Endothelial cell of umbilical vein (primary cell): ENCODE results near the gene KCNA3.

ENCODE experiments used
- EZH2 ChIP-seq: IDR thresholded peaks from 2 replicates; pipeline ENCODE4 v1.6.1; 2012; ENCODE audit warnings: borderline replicate concordance, low read depth, mild to moderate bottlenecking, moderate library complexity, low read length, inconsistent platforms; ENCODE audit not compliant: severe bottlenecking
- FOS ChIP-seq: IDR thresholded peaks from 2 replicates; pipeline ENCODE4 v1.6.1; 2011; ENCODE audit warnings: mild to moderate bottlenecking, low read length, moderate library complexity, borderline replicate concordance; ENCODE audit not compliant: insufficient read depth
- GATA2 ChIP-seq: IDR thresholded peaks from 2 replicates; pipeline ENCODE4 v1.7.0; 2011; ENCODE audit warnings: low read depth, mild to moderate bottlenecking, moderate library complexity, mixed read lengths, low read length; ENCODE audit not compliant: insufficient read length, insufficient read depth
- MAX ChIP-seq: IDR thresholded peaks from 2 replicates; pipeline ENCODE4 v1.6.1; 2011; ENCODE audit not compliant: insufficient read depth, insufficient read length
- MYC ChIP-seq: IDR thresholded peaks from one replicate; pipeline ENCODE4 v1.6.1; 2011; ENCODE audit warnings: mild to moderate bottlenecking, low read depth, low read length
- POLR2A ChIP-seq: IDR thresholded peaks from 2 replicates; pipeline ENCODE4 v1.6.1; 2012; ENCODE audit warnings: low read depth, mild to moderate bottlenecking, control low read depth, low read length
- POLR2AphosphoS5 ChIP-seq: IDR thresholded peaks from 2 replicates; pipeline ENCODE4 v1.6.1; 2012; ENCODE audit warnings: low read depth, mild to moderate bottlenecking, control low read depth, low read length, moderate library complexity; ENCODE audit not compliant: insufficient read depth
- TF ChIP-seq, protein P1 (sequence below), 2 donors: IDR thresholded peaks; 1 replicate in 1 of 2; 2 replicates in 1 of 2; pipeline ENCODE4 v1.5.1; 2011; ENCODE audit warnings: low read length in 2 of 2, mild to moderate bottlenecking in 2 of 2, moderate library complexity in 2 of 2, control low read depth in 1 of 2, inconsistent platforms in 1 of 2, low read depth in 1 of 2; ENCODE audit not compliant: insufficient read depth in 1 of 2; ENCODE audit errors: extremely low read depth in 1 of 2

- TF ChIP-seq, protein P1, sequence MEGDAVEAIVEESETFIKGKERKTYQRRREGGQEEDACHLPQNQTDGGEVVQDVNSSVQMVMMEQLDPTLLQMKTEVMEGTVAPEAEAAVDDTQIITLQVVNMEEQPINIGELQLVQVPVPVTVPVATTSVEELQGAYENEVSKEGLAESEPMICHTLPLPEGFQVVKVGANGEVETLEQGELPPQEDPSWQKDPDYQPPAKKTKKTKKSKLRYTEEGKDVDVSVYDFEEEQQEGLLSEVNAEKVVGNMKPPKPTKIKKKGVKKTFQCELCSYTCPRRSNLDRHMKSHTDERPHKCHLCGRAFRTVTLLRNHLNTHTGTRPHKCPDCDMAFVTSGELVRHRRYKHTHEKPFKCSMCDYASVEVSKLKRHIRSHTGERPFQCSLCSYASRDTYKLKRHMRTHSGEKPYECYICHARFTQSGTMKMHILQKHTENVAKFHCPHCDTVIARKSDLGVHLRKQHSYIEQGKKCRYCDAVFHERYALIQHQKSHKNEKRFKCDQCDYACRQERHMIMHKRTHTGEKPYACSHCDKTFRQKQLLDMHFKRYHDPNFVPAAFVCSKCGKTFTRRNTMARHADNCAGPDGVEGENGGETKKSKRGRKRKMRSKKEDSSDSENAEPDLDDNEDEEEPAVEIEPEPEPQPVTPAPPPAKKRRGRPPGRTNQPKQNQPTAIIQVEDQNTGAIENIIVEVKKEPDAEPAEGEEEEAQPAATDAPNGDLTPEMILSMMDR (IDR thresholded peaks at IDR 0.05; ENCODE audit: extremely low read depth in 1 of 2, insufficient read depth in 1 of 2, low read depth in 1 of 2, low read length in 2 of 2), result no peak
- no peak for TF ChIP-seq POLR2AphosphoS5
- TF ChIP-seq MAX, result no peak
- no peak for TF ChIP-seq EZH2
- TF ChIP-seq FOS, result no peak
- TF ChIP-seq GATA2, result no peak
- no peak for TF ChIP-seq POLR2A
- no peak for TF ChIP-seq MYC
Measured at GRCh38 chr1:110672753-110673108, 2.0 kb downstream of the KCNA3 start.
